GM18517 (cell line): Measurements from ENCODE around the gene EFNA5.
A peak's percentile ranks its signal among the peaks of the same experiment; 100 is the strongest.
"Not testable (repeated sequence)": the region's sequence is repeated elsewhere in the genome, so short reads cannot be mapped to it uniquely, and the experiment has no call there.

Experiments
- ATAC-seq: cut with Tn5 transposase; IDR thresholded peaks from one replicate; pipeline ENCODE4 v1.9.1; 2021; ENCODE audit warnings: mild to moderate bottlenecking, moderate library complexity; ENCODE audit not compliant: unreplicated experiment

The EFNA5 gene

GRCh38 chr5:107466233-107466769 is 204.4 kb downstream of the EFNA5 start:
- no peak for ATAC-seq

- ATAC-seq = no peak
Measured at GRCh38 chr5:107464876-107465275, 205.9 kb downstream of the EFNA5 start.

GRCh38 chr5:107464416-107464815 is 206.3 kb downstream of the EFNA5 start:
- no peak for ATAC-seq

GRCh38 chr5:107463731-107464130 is 207.0 kb downstream of the EFNA5 start:
- ATAC-seq = no peak

GRCh38 chr5:107461770-107462169 is 209.0 kb downstream of the EFNA5 start:
- ATAC-seq = no peak

- ATAC-seq = no peak
Measured at GRCh38 chr5:107460789-107461188, 209.9 kb downstream of the EFNA5 start.

- no peak for ATAC-seq
Measured at GRCh38 chr5:107459605-107460004, 211.1 kb downstream of the EFNA5 start.

GRCh38 chr5:107458322-107458721 is 212.4 kb downstream of the EFNA5 start:
- no peak for ATAC-seq

- no peak for ATAC-seq
Measured at GRCh38 chr5:107457881-107458280, 212.9 kb downstream of the EFNA5 start.

- no peak for ATAC-seq
Measured at GRCh38 chr5:107457138-107457537, 213.6 kb downstream of the EFNA5 start.

GRCh38 chr5:107456281-107456715 is 214.4 kb downstream of the EFNA5 start:
- ATAC-seq = peak; percentile 72

GRCh38 chr5:107455111-107455544 is 215.6 kb downstream of the EFNA5 start:
- no peak for ATAC-seq

GRCh38 chr5:107451827-107452226 is 218.9 kb downstream of the EFNA5 start:
- ATAC-seq = not testable (repeated sequence)

- no peak for ATAC-seq
Measured at GRCh38 chr5:107451028-107451427, 219.7 kb downstream of the EFNA5 start.

GRCh38 chr5:107450531-107450930 is 220.2 kb downstream of the EFNA5 start:
- no peak for ATAC-seq

GRCh38 chr5:107449369-107449768 is 221.4 kb downstream of the EFNA5 start:
- ATAC-seq = no peak

- no peak for ATAC-seq
Measured at GRCh38 chr5:107447587-107447986, 223.2 kb downstream of the EFNA5 start.

GRCh38 chr5:107446972-107447371 is 223.8 kb downstream of the EFNA5 start:
- ATAC-seq = no peak

- no peak for ATAC-seq
Measured at GRCh38 chr5:107444300-107444699, 226.4 kb downstream of the EFNA5 start.

- no peak for ATAC-seq
Measured at GRCh38 chr5:107443897-107444296, 226.8 kb downstream of the EFNA5 start.

GRCh38 chr5:107442452-107442851 is 228.3 kb downstream of the EFNA5 start:
- no peak for ATAC-seq

GRCh38 chr5:107439832-107440231 is 230.9 kb downstream of the EFNA5 start:
- ATAC-seq = no peak

GRCh38 chr5:107437986-107438510 is 232.7 kb downstream of the EFNA5 start:
- ATAC-seq = no peak
